HepG2 (cell line): ENCODE measurements around the gene TAF1B.

Experiments
- CHD2 ChIP-seq: IDR thresholded peaks from 2 replicates; pipeline ENCODE4 v1.6.1; 2011; ENCODE audit warnings: low read depth, low read length, improper control_type of control experiment
- DR1 ChIP-seq: sonication (generic); formaldehyde crosslinking; IDR thresholded peaks from 2 replicates; pipeline ENCODE4 v1.8.0; 2021; ENCODE audit warnings: mild to moderate bottlenecking, missing genetic modification reagents, inconsistent platforms
- HDAC2 ChIP-seq: sonication (generic); formaldehyde crosslinking; IDR thresholded peaks from 2 replicates; pipeline ENCODE4 v1.4.0; 2020; ENCODE audit warnings: missing genetic modification reagents
- KLF9 ChIP-seq: IDR thresholded peaks from 2 replicates; pipeline ENCODE4 v1.6.1; 2016; ENCODE audit warnings: low read depth
- ZNF280D ChIP-seq: sonication (generic); formaldehyde crosslinking; IDR thresholded peaks from 2 replicates; pipeline ENCODE4 v1.5.1; 2020; ENCODE audit warnings: mild to moderate bottlenecking, missing genetic modification reagents

GRCh38 chr2:9831670-9832069 lies 11.6 kb upstream of the TAF1B start:
- TF ChIP-seq DR1 (CRISPR knock-in tag), result no peak
- no peak for TF ChIP-seq KLF9 (CRISPR knock-in tag)
- no peak for TF ChIP-seq HDAC2 (CRISPR knock-in tag)
- no peak for TF ChIP-seq CHD2
- no peak for TF ChIP-seq ZNF280D (CRISPR knock-in tag)
